OCI-M2 (cell line): ENCODE results near the gene TPSB2.
"Not testable (repeated sequence)": the region's sequence is repeated elsewhere in the genome, so short reads cannot be mapped to it uniquely, and the experiment has no call there.

ENCODE experiments used
- DNase-seq: peaks from one replicate; lab custom pipeline; 2025; ENCODE audit not compliant: unreplicated experiment; lab: John Stamatoyannopoulos, UW

Gene TPSB2

GRCh38 chr16:1243907-1244850 lies 14.2 kb upstream of the TPSB2 start:
- DNase-seq, result not testable (repeated sequence)

GRCh38 chr16:1243363-1243762 lies 13.4 kb upstream of the TPSB2 start:
- not testable (repeated sequence) for DNase-seq

- not testable (repeated sequence) for DNase-seq
These were observed 11.1 kb upstream of the TPSB2 start for GRCh38 chr16:1241081-1241480.

GRCh38 chr16:1240436-1240835 lies 10.5 kb upstream of the TPSB2 start, which contains the start of gene TPSAB1:
TPSAB1 (plus strand) TSS chr16:1240705; CDS start chr16:1240939, 234 bp downstream.
- DNase-seq, result not testable (repeated sequence)

GRCh38 chr16:1239575-1239974 lies 9.6 kb upstream of the TPSB2 start:
- not testable (repeated sequence) for DNase-seq

- not testable (repeated sequence) for DNase-seq
These were observed 8.9 kb upstream of the TPSB2 start for GRCh38 chr16:1238909-1239308.

GRCh38 chr16:1237990-1238389 lies 8.0 kb upstream of the TPSB2 start:
- no peak for DNase-seq

- not testable (repeated sequence) for DNase-seq
These were observed 6.7 kb upstream of the TPSB2 start for GRCh38 chr16:1236659-1237058.

- DNase-seq, result not testable (repeated sequence)
These were observed 2.2 kb upstream of the TPSB2 start for GRCh38 chr16:1232049-1232748.

GRCh38 chr16:1231301-1231700 lies 1.3 kb upstream of the TPSB2 start:
- not testable (repeated sequence) for DNase-seq

GRCh38 chr16:1230471-1231212 lies 658 bp upstream of the TPSB2 start:
- DNase-seq, result not testable (repeated sequence)

- DNase-seq, result not testable (repeated sequence)
These were observed 508 bp downstream of the TPSB2 start for GRCh38 chr16:1229476-1229875.

- not testable (repeated sequence) for DNase-seq
These were observed 1.8 kb downstream of the TPSB2 start for GRCh38 chr16:1228227-1228626.

GRCh38 chr16:1226692-1227091 lies 3.3 kb downstream of the TPSB2 start:
- DNase-seq, result not testable (repeated sequence)

GRCh38 chr16:1225728-1226311 lies 4.2 kb downstream of the TPSB2 start:
- not testable (repeated sequence) for DNase-seq

GRCh38 chr16:1225051-1225451 lies 4.9 kb downstream of the TPSB2 start, which contains the start of gene TPSG1:
TPSG1 (minus strand) TSS chr16:1225268; CDS start chr16:1225252, 16 bp downstream.
- no peak for DNase-seq

- DNase-seq, result no peak
These were observed 5.4 kb downstream of the TPSB2 start for GRCh38 chr16:1224558-1224957.

- no peak for DNase-seq
These were observed 6.4 kb downstream of the TPSB2 start for GRCh38 chr16:1223355-1224214.

GRCh38 chr16:1222553-1223354 lies 7.2 kb downstream of the TPSB2 start:
- no peak for DNase-seq
